Mucosa of stomach (tissue), 1 donor: ENCODE measurements around the gene C1orf21.

Experiments
- H3K27me3 ChIP-seq: one replicate; pipeline ENCODE4 v1.7.0; 2013; ENCODE audit warnings: mild to moderate bottlenecking, low read length; ENCODE audit not compliant: control insufficient read depth, insufficient read depth
- H3K36me3 ChIP-seq: one replicate; pipeline ENCODE4 v1.7.0; 2013; ENCODE audit warnings: low read length; ENCODE audit not compliant: control insufficient read depth, insufficient read depth
- H3K4me1 ChIP-seq: one replicate; pipeline ENCODE4 v1.7.0; 2013; ENCODE audit warnings: mild to moderate bottlenecking, low read length; ENCODE audit not compliant: control insufficient read depth, insufficient read depth
- H3K4me3 ChIP-seq: one replicate; pipeline ENCODE4 v1.7.0; 2013; ENCODE audit warnings: low read length
- H3K9ac ChIP-seq: one replicate; pipeline ENCODE4 v1.7.0; 2013; ENCODE audit warnings: mild to moderate bottlenecking, low read length, moderate library complexity
- H3K9me3 ChIP-seq: one replicate; pipeline ENCODE4 v1.7.0; 2013; ENCODE audit warnings: mild to moderate bottlenecking, low read length, moderate library complexity; ENCODE audit not compliant: control insufficient read depth
- donor health status: Pancreatic carcinoma.

C1orf21 gene

DNA sequence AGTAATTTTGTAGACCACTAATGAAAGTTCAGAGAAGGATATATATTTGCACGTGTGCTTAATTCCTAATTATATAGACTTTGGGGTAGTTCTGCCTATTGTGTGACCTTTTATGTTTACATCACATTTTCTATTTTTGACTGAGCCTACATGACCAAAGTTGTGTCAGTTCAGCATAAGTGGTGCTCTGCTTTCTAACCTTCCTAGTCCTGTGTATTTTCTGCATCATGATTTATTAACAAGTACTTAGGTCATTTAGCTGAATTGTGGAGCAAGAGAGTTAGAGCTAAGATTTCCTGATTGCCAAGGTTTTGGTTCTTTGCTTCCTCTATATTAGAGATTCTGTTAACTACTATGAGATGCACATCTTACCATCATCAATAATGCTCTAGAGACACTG lies 176.0 kb downstream of the C1orf21 start:
- Histone ChIP-seq H3K36me3 (no peaks in the 10 kb centered on the region), H3K4me1 (peaks cover 8% of the 10 kb centered on the region), H3K9me3 (no peaks in the 10 kb centered on the region), H3K4me3 (no peak overlapping the region), H3K9ac (no peak overlapping the region), H3K27me3 (no peaks in the 10 kb centered on the region)

DNA sequence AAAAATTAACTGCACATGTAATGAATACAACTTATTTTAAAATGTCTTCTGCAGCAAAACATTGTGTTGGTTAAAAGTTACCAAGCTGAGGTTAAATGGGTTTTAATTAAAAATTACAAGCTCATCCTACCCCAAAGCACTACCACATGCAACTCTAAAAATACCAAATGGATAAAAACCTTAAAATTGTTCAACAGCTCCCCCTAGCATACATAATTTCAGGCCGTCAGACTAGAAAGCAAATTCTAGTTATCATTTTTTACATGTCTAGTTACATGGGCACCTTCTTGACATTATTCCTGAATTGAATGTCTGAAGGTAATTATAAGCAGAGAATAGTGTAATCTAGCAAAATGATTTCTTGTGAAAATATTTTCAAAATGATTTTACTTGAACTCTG lies 176.5 kb downstream of the C1orf21 start:
- Histone ChIP-seq H3K27me3 (no peaks in the 10 kb centered on the region), H3K36me3 (no peaks in the 10 kb centered on the region), H3K9ac (no peak overlapping the region), H3K4me3 (no peak overlapping the region), H3K9me3 (no peaks in the 10 kb centered on the region), H3K4me1 (peaks cover 8% of the 10 kb centered on the region)

DNA sequence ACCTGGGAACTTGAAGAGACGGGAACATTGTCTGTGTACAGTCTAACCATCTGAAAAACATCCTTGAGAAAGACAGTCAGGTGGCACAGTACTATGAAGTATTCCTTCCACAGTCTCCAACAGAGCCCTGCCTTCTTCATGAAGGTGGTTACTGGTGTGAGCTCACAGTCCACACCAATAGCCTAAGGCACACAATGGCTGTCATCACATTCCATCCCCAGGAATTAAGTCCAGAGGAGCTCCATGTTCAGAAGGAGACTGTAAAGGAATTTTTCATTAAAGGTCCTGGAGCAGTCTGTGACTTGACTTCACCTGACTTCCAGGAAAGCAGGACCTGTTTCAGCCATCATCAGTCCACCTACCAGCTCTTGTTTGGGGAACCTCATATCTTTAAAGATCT lies 180.2 kb downstream of the C1orf21 start:
- no peak overlapping the region for H3K4me3 ChIP-seq
- H3K36me3 ChIP-seq, result no peaks in the 10 kb centered on the region
- H3K4me1 ChIP-seq, result peaks cover 5% of the 10 kb centered on the region
- no peaks in the 10 kb centered on the region for H3K9me3 ChIP-seq
- no peaks in the 10 kb centered on the region for H3K27me3 ChIP-seq
- H3K9ac ChIP-seq, result no peak overlapping the region

DNA sequence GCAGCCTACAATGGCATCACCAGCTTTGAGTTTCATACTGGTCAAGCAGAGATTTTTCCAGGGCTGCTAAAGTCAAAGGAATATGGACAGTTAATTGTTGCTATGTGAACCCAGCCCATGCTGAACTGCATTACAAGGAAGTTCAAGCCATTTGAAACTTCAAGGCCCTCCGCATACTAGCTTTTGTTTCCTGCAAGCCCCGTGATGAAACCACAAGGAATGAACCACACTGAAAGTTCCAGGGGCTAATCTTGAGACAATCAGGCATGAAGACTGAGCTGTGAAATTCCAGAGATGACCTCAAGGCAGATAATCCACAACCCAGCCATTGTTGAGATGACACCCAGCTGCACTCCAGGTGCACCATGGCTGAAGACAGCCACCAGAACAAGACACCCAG lies 180.8 kb downstream of the C1orf21 start:
- no peak overlapping the region for H3K4me3 ChIP-seq
- no peaks in the 10 kb centered on the region for H3K9me3 ChIP-seq
- H3K36me3 ChIP-seq, result no peaks in the 10 kb centered on the region
- no peaks in the 10 kb centered on the region for H3K27me3 ChIP-seq
- H3K9ac ChIP-seq, result no peak overlapping the region
- no peaks in the 10 kb centered on the region for H3K4me1 ChIP-seq

- Histone ChIP-seq H3K9ac (no peak overlapping the region), H3K9me3 (no peaks in the 10 kb centered on the region), H3K4me3 (no peak overlapping the region), H3K36me3 (no peaks in the 10 kb centered on the region), H3K27me3 (no peaks in the 10 kb centered on the region), H3K4me1 (no peaks in the 10 kb centered on the region)
Observed at GRCh38 chr1:184568148-184568547, 181.3 kb downstream of the C1orf21 start.

DNA sequence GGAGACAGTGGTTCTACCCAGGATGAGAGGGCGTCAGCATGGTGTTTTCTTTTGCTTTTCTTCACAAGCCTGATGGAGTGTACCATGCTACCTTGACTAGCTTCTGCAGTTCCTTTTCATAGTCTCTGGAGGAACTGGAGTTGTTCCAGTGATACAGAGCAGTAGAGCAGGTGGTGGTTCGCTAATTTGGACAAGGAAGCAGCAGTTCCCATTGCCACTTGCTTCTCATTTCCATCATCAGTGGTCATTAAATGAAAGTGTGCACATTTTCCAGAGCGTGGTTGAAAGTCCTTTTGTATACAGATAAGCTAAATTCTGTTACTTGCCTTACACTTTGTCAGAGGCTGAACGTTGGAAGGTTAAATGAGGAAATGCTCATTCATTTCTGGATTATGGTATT lies 182.3 kb downstream of the C1orf21 start:
- Histone ChIP-seq H3K4me1 (no peaks in the 10 kb centered on the region), H3K27me3 (no peaks in the 10 kb centered on the region), H3K9me3 (no peaks in the 10 kb centered on the region), H3K9ac (no peak overlapping the region), H3K36me3 (no peaks in the 10 kb centered on the region), H3K4me3 (no peak overlapping the region)

GRCh38 chr1:184574588-184574987 lies 187.8 kb downstream of the C1orf21 start:
- Histone ChIP-seq H3K4me3 (no peak overlapping the region), H3K27me3 (no peaks in the 10 kb centered on the region), H3K9me3 (no peaks in the 10 kb centered on the region), H3K36me3 (no peaks in the 10 kb centered on the region), H3K4me1 (no peaks in the 10 kb centered on the region), H3K9ac (no peak overlapping the region)

DNA sequence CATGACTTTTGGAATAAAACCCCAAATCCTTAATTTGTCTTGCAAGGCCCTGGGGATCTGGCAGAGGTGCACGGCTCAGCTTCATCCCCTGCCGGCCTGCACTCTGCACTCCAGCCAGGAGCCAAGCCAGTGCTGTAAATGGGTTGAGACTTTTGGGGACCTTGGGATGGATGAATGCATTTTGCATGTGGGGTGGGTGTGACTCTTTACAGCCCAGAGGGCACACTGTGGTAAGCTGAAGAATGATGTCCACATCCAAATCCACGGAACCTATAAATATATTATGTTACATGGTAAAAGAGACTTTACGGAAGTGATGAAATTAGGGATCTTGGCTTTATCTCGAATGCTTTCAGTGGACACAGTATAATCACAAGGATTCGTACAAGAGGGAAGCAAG lies 190.0 kb downstream of the C1orf21 start:
- no peaks in the 10 kb centered on the region for H3K9me3 ChIP-seq
- no peaks in the 10 kb centered on the region for H3K4me1 ChIP-seq
- H3K27me3 ChIP-seq, result no peaks in the 10 kb centered on the region
- H3K9ac ChIP-seq, result no peak overlapping the region
- no peak overlapping the region for H3K4me3 ChIP-seq
- no peaks in the 10 kb centered on the region for H3K36me3 ChIP-seq

- H3K4me1 ChIP-seq, result no peaks in the 10 kb centered on the region
Observed at GRCh38 chr1:184577319-184577718, 190.5 kb downstream of the C1orf21 start.

GRCh38 chr1:184582411-184582810 lies 195.6 kb downstream of the C1orf21 start:
- no peaks in the 10 kb centered on the region for H3K9me3 ChIP-seq
- H3K9ac ChIP-seq, result no peak overlapping the region

More at GRCh38 chr1:184577319-184577718, 190.5 kb downstream of the C1orf21 start:
- H3K27me3 ChIP-seq, result no peaks in the 10 kb centered on the region
- H3K36me3 ChIP-seq, result no peaks in the 10 kb centered on the region
- no peak overlapping the region for H3K9ac ChIP-seq
- no peak overlapping the region for H3K4me3 ChIP-seq
- H3K9me3 ChIP-seq, result no peaks in the 10 kb centered on the region

DNA sequence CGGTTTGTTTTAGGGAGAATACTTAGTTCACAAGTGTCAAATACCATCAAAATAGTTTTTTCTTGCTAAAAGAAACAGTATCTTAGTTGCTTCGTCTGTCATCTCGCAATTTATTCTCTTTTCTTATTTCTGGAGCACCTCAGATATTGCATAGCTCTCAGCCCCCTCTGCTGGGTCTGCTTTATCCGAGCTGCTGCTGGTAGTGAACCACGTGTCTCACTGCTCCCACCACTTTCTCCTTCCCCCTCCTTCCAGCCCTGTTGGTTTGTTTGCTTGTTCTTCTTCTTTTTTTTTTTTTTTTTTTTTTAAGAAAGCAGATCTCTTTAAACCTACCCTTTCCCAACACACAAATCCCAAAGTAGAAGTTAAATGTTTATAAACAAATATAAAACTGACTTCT lies 197.0 kb downstream of the C1orf21 start:
- no peaks in the 10 kb centered on the region for H3K9me3 ChIP-seq
- H3K36me3 ChIP-seq, result no peaks in the 10 kb centered on the region
- H3K9ac ChIP-seq, result no peak overlapping the region
- no peak overlapping the region for H3K4me3 ChIP-seq
- peaks cover 3% of the 10 kb centered on the region for H3K4me1 ChIP-seq
- no peaks in the 10 kb centered on the region for H3K27me3 ChIP-seq

More at GRCh38 chr1:184582411-184582810, 195.6 kb downstream of the C1orf21 start:
- Histone ChIP-seq H3K27me3 (no peaks in the 10 kb centered on the region), H3K4me3 (no peak overlapping the region), H3K36me3 (no peaks in the 10 kb centered on the region), H3K4me1 (no peaks in the 10 kb centered on the region)

DNA sequence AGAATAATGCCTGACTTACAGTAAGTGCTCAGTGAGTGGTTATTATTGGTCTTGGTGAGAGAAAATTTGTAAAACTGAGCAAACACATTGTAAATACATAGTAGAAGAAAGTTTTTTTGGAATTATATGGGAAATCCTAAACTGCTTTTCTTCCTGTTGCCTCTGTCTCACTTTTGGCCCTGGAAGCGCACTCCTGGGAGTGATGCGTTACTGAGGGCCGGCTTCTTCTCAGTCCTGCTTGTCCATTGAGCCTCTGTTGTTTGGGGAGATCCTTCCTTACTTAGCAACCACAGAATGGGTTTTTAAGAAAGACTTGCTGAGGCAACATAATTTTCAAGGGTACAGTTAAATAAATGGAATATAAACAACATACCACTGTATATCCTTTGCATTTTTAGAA lies 201.9 kb downstream of the C1orf21 start:
- Histone ChIP-seq H3K9me3 (no peaks in the 10 kb centered on the region), H3K4me1 (peaks cover 21% of the 10 kb centered on the region), H3K36me3 (no peaks in the 10 kb centered on the region), H3K9ac (no peak overlapping the region), H3K4me3 (no peak overlapping the region), H3K27me3 (no peaks in the 10 kb centered on the region)

- H3K9ac ChIP-seq, result peak overlapping the region; percentile 24
- H3K36me3 ChIP-seq, result no peaks in the 10 kb centered on the region
- no peaks in the 10 kb centered on the region for H3K9me3 ChIP-seq
- H3K27me3 ChIP-seq, result no peaks in the 10 kb centered on the region
- no peak overlapping the region for H3K4me3 ChIP-seq
- H3K4me1 ChIP-seq, result peaks cover 21% of the 10 kb centered on the region
Observed at GRCh38 chr1:184590163-184590750, 203.4 kb downstream of the C1orf21 start.
